NCI-H1105 (cell line): Measurements from ENCODE around the gene BSN.

Experiments used
- DNase-seq: peaks from one replicate; lab custom pipeline; 2025; lab: John Stamatoyannopoulos, UW

BSN gene

DNA sequence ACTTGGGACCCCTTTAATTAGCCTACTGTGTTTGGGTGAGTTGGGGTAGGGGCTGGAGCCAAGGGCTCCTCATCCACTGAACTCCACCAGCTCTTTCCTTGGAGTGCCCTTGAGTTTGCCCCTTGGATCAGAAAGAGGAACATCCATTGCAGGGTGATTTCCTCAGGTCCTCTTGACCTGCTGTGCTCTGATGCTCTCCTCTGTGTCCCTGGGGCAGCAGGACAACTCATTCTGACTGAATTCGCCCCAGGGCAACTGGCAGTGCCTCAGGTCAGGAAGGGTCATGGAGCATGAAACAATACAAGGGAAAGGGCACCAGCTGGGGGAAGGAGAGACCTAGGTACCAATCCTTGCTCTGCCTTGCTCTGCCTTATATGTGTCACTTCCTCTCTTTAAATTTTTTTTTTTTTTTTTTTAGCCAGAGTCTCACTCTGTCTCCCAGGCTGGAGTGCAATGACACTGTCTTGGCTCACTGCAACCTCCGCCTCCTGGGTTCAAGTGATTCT, 47.8 kb downstream of the BSN start:
- DNase-seq, result no peak

DNA sequence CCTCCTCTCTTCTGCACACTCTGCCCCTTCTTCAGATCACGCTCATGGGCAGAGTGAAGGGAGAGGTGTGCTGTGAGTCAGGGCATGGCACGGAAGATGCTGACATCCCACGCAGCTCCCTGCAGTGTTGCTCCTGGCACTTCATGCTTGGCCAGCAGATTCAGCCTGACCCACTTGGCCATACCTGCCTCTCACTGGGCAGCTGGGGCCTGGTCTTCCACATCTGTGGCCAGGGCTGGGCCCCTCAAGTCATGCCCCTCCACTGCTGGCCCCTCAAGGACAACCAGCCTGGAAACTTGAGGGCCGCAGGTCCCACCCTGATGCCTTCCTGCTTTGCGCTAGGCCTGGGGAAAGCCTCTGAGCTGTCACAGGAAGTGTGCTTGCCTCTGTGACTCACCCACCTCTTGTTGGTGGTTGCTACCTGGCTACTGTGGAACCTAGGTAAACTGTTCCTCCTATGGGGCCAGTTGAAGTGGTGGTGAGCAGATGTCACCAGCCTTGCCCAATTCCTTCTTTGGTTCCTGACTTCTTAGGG, 48.7 kb downstream of the BSN start:
- DNase-seq, result no peak

DNA sequence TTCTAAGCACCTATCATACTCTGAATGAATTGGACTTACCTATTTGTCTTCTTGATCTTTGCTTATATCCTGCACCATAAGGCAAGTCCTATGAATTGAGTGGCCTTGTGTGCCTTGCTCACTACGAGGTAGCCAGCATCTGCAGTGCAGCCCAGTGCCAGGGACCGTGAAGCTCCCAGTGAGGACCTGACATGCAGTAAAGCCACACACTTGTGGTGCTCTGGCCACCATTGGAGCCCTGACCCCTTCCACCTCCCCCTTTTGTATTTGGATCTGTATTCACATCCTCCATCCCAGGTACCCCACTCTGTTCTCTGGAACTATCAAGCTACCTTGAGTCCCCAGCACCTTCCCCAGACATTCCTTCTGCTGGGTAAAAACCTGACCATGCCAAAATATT, 52.1 kb downstream of the BSN start:
- DNase-seq, result no peak

DNA sequence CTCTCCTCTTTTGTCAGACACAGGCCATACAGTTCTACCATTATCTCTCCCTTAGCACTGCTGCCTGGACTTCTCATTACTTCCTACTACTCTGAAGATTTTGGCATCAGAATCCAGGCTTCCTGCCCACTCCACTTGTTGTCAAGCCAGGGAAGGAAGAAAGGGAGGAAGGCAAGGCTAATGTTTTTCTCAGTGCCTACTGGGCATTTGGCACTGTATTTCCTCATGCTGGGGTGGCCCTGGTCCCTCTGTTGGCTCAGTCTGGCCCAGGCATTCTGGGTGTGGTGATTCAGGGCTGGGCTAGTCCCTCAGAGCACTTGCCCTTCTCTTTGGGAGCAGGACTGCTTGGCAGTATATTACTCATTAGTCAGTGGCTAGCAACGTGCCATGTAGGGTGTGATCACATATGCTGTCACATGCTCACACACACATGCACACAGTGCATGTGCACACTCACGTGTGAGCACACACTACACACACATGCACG, 52.9 kb downstream of the BSN start:
- DNase-seq, result no peak

DNA sequence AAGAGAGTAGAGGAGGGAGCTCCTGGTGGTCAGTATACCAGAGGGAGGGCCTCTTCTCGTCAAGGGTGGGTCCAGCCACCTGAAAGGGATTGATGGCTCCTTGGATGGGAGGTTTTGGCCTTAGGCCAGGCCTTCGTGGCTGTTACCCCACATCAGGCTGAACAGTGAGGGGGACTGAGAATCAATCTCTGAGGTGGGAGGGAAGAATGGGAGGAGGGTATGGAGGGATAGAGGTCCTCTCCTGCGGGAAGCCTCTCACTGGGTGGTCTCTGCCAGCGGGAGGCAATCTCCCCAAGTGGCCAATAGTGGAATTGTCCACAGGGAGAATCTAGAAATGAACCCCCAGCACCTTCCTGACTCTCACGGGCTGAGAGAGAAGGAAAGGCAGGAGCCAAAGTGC, 53.5 kb downstream of the BSN start:
- DNase-seq, result no peak

DNA sequence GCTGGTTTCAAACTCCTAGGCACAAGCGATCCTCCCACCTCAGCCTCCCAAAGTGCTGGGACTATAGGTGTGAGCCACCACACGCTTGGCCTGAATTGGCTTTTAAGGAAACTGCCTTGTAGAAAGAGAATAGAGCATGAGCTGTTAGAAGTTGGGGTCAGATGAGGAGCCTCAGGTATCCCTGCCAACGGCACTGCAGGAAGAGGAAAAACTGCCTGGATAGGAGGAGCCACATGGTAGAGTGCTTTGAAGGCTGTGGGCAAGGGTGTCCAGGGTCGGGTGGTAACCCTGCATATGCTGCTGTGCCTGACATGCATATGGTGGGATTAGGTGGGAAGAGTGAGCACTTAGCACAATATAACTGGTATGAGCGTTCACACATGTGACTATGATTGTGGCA, 55.0 kb downstream of the BSN start:
- no peak for DNase-seq

DNA sequence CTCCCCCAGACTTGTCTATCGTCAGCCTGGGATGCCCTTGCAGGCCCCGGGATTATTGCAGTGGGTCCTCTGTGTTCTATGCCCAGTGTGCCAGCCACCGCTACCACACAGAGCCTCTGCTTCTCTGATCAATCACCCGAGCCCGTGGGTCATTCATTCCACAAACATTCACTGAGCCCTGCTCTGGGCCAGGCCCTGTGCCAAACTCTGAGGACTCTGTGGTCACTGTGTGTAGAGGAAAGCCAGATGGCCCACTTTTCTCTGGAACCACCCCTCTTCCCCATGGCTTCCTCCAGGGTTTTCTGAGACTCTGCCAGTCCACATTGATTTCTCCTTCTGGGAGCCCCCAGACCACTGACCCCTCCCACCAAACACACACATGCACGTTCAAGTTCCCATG, 55.5 kb downstream of the BSN start:
- no peak for DNase-seq

DNA sequence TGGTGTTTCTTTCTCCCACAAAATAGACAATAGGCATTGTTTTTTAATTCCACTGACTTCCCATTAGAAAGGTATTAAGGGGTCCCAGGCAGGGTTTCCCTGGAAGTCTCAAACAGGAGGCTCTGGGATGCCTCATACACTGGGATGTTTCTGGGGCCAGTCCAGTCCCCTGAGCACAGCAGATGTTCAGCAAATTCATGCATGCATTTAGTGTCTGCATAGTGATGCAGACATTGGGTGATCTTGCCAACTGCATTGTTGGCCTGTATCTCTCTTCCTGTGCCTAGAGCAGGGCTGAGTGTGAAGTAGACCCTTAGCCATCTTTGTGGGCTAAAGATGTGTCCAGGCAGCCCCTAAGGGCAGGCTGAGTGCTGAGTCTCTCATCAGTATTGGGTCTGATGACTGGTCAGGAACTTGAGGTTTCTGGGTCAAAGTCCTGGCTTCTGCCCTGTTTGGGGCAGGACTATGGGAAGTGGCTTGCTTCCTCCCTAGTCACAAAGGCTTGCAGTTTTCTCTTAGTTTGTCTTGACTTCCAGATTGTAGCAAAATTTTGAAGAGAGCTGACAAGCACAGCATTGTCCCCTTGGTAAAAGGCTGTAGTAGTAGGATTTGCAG, 56.5 kb downstream of the BSN start:
- no peak for DNase-seq

DNA sequence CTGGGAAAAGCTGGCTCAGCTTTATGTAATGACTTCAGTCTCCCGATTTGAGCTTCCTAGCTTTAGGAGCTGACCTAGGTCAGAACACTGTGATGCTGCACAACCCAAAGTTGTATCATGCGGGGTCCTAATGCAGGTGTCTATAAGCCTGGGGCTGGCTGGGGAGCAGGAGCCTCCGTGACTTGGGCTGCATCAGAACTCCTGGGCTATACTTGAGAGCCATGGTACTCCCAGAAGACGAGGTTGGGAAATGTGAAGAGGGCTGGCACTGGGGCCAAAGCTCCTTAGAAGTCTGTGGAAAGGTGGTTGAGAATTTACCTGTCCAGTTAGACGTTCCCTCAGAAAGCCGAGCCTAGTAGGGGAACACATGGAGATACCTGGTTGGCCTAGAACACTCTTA, 57.0 kb downstream of the BSN start:
- no peak for DNase-seq

DNA sequence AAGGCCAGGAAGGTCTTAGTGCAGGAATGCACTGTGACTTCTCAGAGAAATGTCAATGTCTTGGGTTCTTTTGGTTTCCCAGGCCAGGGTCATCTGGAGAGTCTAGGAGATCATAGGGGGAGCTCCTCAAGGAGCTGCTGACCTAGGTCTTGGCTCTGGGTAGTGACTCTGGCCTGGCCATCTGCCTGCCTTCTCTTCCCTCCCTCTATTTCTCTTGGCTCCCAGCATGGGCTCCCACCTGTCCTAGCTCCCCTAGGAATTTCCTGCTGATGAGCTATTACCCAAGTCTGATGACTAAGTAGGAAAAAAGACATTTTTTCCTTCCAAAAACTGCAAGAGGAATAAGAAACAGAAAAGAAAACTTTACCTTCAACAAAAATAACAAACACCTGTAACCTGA, 57.4 kb downstream of the BSN start:
- no peak for DNase-seq

DNA sequence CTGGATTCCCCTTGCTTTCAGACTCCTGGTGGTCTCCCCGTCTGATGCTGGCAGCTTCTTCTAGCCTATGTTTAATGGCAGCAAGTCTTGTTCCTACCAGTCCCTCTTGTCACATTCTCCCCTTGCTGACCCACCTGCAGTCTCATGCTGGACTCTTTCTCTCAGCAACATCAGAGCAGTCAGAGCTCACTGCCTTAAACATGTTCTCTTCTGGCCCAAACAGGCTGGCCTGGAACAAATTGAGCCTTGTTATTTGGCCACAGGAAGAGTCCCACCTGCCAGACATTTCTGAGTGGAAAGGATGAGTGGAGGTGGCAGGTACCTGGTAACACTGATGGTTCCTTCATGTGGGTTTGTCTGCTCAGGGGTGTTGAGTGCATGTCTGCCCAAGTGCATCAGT, 60.7 kb downstream of the BSN start:
- DNase-seq, result no peak

DNA sequence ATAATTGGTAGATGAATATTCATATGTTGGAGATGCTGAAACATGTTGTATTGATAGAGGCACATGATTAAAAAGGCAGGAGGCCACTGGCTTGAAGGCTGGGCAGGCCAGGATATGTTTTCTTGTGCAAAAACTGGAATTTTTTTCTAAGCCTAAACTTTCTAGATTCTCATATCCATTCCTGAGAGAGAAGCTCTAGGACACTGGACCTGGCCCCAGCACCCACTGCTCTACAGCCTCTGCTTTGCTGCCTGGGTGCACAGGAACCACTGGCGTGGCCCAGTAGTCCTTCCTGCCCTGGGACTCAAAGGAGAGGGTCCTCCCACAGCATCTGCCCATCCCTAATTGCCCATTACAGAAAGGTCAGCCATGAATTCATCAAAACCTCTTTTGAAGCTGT, 61.8 kb downstream of the BSN start:
- no peak for DNase-seq

DNA sequence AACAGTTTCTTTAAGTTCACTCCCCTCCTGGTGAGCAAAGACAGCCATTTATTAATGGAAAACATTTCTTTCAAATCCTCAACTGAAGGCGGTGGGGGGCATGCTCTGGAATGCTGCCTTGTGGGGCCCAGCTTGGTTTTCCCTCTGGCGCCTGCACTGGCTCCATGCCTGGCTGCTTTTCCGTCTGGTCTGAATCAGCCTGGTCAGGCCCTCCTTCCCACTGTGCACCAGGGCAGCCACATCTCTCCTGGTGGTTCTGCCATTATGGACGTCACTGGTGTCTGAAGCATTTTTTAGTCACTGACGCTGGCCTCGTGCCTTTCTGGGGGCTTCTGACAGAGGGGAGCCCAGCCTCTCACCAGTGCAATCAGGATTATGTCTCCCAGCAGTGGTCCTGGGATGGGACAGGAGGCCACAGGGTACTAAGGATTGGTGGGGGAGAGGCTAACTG, 62.2 kb downstream of the BSN start:
- DNase-seq, result no peak

DNA sequence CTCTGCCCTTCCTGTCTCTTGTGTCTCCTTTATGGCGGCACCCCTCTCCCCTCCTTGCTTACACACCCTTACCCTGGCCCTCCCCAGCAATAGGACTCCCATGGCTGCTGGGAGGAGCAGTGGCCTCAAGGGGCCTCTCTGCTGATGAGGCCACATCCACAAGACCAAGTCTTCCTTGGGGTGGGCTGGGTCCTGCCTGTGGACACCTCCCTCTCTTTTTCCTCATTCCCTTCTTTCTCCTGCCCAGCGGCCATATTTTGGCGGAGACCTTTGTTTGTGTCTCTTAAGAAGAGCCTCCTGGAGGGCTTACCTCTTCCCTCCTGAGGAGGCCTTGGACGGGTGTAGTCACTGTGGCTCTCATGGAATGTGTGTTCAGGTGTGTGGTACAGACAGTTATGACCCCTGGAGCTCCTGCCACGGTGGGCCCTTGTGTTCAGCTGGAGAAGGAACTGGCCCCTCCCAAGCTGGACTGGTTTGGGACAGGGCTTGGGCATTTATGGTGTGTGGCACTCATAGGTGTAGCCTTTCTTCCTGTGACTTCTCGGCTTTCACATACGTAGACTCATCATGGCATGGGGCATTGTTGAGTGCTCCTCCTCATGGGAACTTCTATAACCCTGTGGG, 63.2 kb downstream of the BSN start:
- DNase-seq, result no peak

DNA sequence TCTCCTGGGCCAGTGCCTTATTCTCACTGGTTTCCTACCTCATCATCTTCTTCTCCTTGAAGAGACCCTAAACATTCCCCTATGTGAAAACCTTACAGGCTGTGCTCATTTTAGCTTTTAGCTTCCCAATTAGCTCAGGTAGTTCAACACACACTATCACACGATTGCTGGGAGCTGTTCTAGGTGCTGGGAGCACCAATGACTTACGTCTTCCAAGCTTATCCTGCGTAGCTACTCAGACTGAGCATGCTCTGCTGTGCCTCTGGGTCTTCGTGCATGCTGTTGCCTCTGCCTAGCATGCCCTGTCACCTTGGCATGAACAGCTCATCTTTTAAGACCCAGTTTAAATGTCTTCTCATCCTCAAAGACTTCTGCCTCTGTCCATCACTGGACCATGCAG, 64.1 kb downstream of the BSN start:
- no peak for DNase-seq

DNA sequence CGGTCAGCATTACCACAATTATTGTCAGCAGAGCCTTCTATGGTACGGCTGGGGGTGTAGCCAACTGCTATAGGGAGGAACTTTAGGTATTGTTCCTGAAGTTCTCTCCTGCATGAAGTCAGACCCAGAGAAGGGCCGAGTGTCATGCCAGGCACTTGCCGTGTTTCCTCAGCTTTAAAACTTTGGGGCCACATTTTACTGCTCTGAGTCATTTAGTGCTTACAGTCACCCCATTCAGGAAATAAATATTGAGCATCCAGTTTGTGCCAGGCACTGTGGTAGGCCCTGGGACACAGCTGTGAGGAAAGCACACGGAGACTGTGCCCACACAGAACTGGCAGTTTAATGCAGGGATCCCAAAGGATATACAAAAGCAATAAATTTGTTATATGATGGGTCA, 65.4 kb downstream of the BSN start:
- DNase-seq, result no peak

DNA sequence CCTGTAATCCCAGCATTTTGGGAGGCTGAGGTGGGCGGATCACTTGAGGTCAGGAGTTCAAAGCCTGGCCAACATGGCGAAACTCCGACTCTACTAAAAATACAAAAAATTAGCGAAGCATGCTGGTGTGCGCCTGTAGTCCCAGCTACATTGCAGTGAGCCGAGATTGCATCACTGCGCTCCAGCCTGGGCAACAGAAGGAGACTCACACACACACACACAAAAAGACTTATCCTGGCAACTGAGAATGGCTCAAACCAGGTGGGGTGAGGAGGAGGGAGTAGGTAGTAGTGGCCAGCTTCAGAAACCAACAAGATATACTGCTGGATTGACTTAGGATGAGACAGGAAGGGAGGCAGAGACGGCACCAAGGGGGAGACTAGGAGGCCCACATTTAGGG, 66.5 kb downstream of the BSN start:
- no peak for DNase-seq

DNA sequence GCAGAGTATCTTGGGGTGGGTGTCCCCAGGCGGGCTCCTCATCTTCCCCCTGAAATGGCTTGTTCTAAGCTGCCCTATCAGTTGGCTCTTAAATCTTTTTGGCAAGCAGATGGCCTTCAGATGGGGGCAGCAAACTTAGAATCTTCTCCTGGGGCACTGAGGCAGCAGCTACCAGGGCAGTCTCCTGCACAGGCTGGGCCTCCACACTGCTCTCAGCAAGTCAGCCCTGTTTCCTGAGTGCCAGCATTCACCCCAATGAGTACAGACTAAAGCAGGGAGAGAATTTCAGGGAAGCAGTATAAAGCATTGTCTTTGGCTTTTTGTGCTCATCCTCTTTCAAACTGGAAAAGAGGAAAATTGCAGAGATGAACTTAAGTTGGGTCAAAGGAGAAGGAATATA, 68.8 kb downstream of the BSN start:
- DNase-seq, result no peak

DNA sequence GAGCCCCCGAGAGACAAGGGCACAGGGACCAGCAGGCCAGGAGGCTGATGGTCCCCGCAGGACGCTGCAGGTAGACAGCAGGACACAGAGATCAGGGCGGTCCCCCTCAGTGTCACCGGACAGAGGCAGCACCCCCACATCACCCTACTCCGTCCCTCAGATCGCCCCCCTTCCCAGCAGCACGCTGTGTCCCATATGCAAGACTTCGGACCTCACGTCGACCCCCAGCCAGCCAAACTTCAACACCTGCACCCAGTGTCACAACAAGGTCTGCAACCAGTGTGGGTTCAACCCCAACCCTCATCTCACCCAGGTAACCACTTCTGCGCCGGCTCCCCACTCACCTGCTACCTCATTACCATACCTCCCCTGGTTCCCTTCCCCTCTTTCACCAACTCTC, 70.8 kb downstream of the BSN start:
- no peak for DNase-seq

DNA sequence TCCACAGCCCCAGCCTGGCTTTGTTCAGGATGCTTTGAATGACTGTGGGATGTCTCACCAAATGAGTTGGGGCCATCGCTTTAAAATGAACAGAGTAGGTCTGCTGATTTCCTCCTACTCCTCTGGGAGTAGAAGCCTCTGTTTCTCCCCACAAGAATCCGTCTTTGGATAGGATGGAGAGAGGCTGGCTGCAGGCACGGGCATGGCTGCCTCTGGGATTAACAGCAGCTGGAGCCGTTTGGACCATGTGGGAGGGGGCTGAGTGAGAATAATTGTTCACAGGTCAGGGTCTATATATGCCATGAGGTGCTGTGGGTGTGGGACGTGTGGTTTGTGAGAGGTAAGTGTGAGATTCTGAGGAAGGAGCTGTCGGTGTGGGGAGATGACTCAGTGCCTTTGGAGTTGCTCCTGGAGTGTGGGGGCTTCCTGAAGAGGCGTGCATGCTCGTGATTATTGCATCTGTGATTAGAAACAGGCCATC, 71.9 kb downstream of the BSN start:
- no peak for DNase-seq

DNA sequence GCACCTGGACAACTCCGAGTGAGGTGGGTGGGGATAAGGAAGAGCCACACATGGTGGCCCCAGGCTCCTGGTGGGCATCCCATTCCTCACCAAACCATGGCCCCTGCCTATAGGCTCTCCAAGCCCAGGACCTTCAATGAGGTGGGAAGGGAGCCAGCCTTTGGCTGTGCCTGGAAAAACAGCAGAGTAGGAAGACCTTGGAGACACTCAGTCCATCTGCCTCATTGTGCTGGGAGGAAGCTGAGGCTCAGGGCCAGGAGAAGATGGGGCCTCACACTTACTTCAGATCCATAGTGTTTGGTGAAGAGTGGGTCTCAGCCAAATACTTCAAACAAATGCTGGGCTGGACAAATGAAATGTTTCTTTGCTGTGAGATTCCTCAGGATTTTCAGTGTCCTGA, 72.5 kb downstream of the BSN start:
- no peak for DNase-seq

DNA sequence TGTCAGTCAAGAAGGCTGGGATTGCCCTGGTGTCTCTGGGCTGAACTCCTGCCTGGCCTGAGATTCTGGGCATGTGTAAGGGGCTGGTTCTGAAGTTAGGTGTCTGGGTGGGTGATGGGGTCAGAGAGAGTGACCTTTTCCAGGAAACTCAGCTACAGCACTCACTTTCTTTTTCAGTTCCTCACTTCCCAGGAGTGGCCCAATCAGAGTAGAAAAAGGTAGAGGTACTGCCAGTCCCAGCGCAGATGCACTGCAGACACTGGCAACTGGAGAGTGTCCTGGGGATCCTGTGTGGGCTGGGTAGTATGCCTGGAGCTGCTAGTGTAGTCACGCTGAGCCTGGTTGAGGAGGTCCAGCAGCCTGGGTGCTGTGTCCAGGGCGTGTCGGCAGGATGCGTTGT, 73.4 kb downstream of the BSN start:
- no peak for DNase-seq

DNA sequence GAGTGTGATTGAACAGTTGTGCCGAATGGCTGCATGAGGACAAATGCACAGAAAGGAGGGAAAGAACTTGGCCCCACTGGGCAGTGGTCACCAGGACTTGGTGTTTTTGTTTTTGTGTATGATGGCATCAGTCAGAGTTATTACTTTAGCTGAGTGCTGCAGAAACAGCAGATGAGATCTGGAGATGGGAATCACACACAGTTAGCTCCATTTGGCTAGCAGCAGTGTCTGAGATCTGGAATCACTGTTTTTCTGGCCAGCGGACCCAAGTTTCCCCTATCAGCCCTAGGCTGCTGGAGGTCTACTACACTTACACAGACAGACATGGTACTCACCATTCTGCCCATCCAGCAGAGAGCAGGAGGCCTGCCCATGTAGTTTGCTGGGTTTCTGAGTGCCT, 74.0 kb downstream of the BSN start:
- DNase-seq, result no peak

DNA sequence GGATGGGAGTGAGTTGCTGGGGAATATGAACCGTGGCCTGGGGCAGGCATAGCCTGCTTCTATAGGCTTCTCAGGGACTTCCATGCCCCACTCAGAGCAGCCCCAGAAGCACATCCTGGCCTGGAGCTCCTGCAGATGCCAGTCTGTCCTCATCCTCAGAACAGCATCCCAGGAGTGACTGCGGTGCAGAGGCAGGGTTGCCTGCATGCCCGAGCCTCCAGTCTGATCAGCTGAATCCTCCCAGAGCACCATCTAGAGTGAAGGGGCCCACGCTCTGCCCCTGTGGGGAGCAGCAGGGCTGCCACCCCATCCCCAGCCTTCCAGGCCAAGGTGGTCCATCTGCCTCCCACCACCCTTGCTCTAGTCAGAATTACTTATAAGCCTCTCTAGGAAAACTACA, 75.2 kb downstream of the BSN start:
- no peak for DNase-seq
